ENCODE measurements around the gene PHF23. TPM values are rescaled to one million over a fixed set of nuclear protein-coding genes. Genes with fewer than 3 reads are reported as not detected.
A peak's percentile ranks its signal among the peaks of the same experiment; 100 is the strongest.

Gene PHF23
- total and polyA plus RNA-seq, 2 of the 4 experiments (the other 2 are of a cell fraction): 44.8 to 58.5 TPM

GRCh38 chr17:7239091-7240027 lies at the start of gene PHF23 (continued):
- TF ChIP-seq CTCF (conservative IDR thresholded peaks at IDR 0.05; ENCODE audit: low read depth, low read length): no peak
- no peak for TF ChIP-seq RCOR1 (IDR thresholded peaks at IDR 0.05; ENCODE audit: insufficient replicate concordance, low read length)
- TF ChIP-seq RFX5 (IDR thresholded peaks at IDR 0.05; ENCODE audit: low read depth, low read length): no peak
- peak; percentile 19 for TF ChIP-seq USF2 (IDR thresholded peaks at IDR 0.05; ENCODE audit: low read depth, low read length)

Data from IMR-90 (cell line).